Measurements from ENCODE around the gene DNAJB8. TPM values are rescaled to one million over a fixed set of nuclear protein-coding genes. Genes with fewer than 3 reads are reported as not detected.

The DNAJB8 gene
- total RNA-seq, 1 experiment from 2014 or later, result not detected

DNA sequence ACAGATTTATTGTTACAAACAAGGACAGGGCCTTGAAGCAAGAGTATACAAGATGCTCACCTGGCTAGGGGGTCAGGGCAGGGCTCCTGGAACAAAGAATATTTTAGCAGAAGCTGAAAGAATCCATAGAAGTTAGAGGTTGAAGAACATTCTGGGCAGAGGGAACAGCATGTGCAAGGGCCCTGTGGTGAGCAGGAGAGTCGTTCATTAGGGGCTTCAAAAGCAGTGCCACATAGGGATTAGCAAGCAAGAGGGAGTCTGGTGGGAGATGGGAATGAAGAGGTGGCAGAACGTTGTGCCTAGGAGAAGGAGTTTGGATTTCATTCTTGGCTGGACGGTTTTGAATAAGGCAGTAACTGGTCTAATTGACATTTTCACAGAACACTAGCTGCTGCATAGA lies 22.9 kb downstream of the DNAJB8 start:
- Histone ChIP-seq H3K4me2 (ENCODE audit: insufficient read depth, insufficient read length, low read length) (no peak overlapping the region), H3K27me3 (ENCODE audit: insufficient read depth, low read length) (no peaks in the 10 kb centered on the region), H3K56ac (ENCODE audit: insufficient read length, low read depth, low read length) (no peak overlapping the region), H3K23ac (ENCODE audit: insufficient read length, low read depth, low read length) (no peak overlapping the region), H3T11ph (ENCODE audit: low read length) (no peak overlapping the region), H2BK120ac (ENCODE audit: low read depth, low read length, poor library complexity, severe bottlenecking) (no peak overlapping the region), H3K79me2 (ENCODE audit: insufficient read depth, low read length) (no peaks in the 10 kb centered on the region), H2AFZ (ENCODE audit: low read length) (no peak overlapping the region), H3K4ac (ENCODE audit: low read depth, low read length) (no peak overlapping the region), H2AK5ac (ENCODE audit: insufficient read length, low read length) (no peak overlapping the region), H2BK5ac (ENCODE audit: insufficient read length, low read length) (no peak overlapping the region), H3K14ac (ENCODE audit: insufficient read depth, low read length) (no peak overlapping the region), H3K23me2 (ENCODE audit: insufficient read length, low read depth, low read length, poor library complexity, severe bottlenecking) (no peaks in the 10 kb centered on the region), H3K4me1 (ENCODE audit: insufficient read depth, low read length) (no peaks in the 10 kb centered on the region), H4K91ac (ENCODE audit: insufficient read length, low read depth, low read length) (no peak overlapping the region), H2BK15ac (ENCODE audit: low read depth, low read length) (no peak overlapping the region), H3K27ac (ENCODE audit: insufficient read length, low read depth, low read length) (no peak overlapping the region), H2BK20ac (ENCODE audit: low read depth, low read length, poor library complexity, severe bottlenecking) (no peak overlapping the region), H3K18ac (ENCODE audit: insufficient read length, low read depth, low read length) (no peak overlapping the region), H3K79me1 (ENCODE audit: insufficient read depth, low read depth, low read length, poor library complexity, severe bottlenecking) (no peaks in the 10 kb centered on the region), H4K20me1 (ENCODE audit: control insufficient read depth, insufficient read depth, insufficient read length) (peaks cover 2% of the 10 kb centered on the region), H2BK12ac (ENCODE audit: insufficient read length, low read depth, low read length) (no peak overlapping the region), H3K9me3 (ENCODE audit: control insufficient read depth, low read depth, low read length) (no peaks in the 10 kb centered on the region), H4K5ac (ENCODE audit: insufficient read length, low read depth, low read length) (no peak overlapping the region), H4K8ac (replicated peaks; ENCODE audit: insufficient read length, low read depth, low read length) (no peak overlapping the region), H3K9ac (ENCODE audit: extremely low read depth, insufficient read length, low read length) (no peak overlapping the region)
- H3K4me1 Mint-ChIP-seq, result peaks cover 11 to 14% of the 10 kb centered on the region in 2 experiments
- DNase-seq, result no peak
- WGBS (ENCODE audit: extremely low coverage, insufficient read length, low lambda C conversion rate), result no CpG with 5 or more reads among the region's 3 CpGs
- H3K27me3 Mint-ChIP-seq (ENCODE audit: low read depth), result peaks cover 78% of the 10 kb centered on the region
- H3K9me3 Mint-ChIP-seq, result peaks cover 5 to 12% of the 10 kb centered on the region in 2 experiments
- no peak overlapping the region for H3K27ac Mint-ChIP-seq
- no peak for TF ChIP-seq CTCF (conservative IDR thresholded peaks at IDR 0.05)
- no peaks in the 10 kb centered on the region; a peak in 1 of 7 replicates for H3K36me3 Mint-ChIP-seq (ENCODE audit: insufficient read depth in 1 of 3, low read depth in 3 of 3)
- no peak overlapping the region for H3K4me3 Mint-ChIP-seq

Measured in H9 (cell line).